IPS DF 4.7 (cell line): ENCODE results near the gene GPATCH4.
"Not testable (repeated sequence)": the region's sequence is repeated elsewhere in the genome, so short reads cannot be mapped to it uniquely, and the experiment has no call there.

ENCODE experiments used
- DNase-seq: peaks from one replicate; pipeline ENCODE4 v3.0.0-alpha.2; 2013; ENCODE audit warnings: low spot score; ENCODE audit errors: extremely low read depth

Gene GPATCH4

GRCh38 chr1:156627313-156627880 lies 26.1 kb upstream of the GPATCH4 start:
- DNase-seq = no peak

- DNase-seq = no peak
These were observed 24.8 kb upstream of the GPATCH4 start for GRCh38 chr1:156626079-156626438.

GRCh38 chr1:156625436-156626078 lies 24.3 kb upstream of the GPATCH4 start:
- no peak for DNase-seq

- no peak for DNase-seq
These were observed 23.6 kb upstream of the GPATCH4 start for GRCh38 chr1:156624814-156625435.

GRCh38 chr1:156623946-156624813 lies 22.9 kb upstream of the GPATCH4 start:
- DNase-seq = no peak

- DNase-seq = no peak
These were observed 21.5 kb upstream of the GPATCH4 start for GRCh38 chr1:156622581-156623297.

- no peak for DNase-seq
These were observed 18.3 kb upstream of the GPATCH4 start for GRCh38 chr1:156619582-156619955.

- DNase-seq = no peak
These were observed 17.7 kb upstream of the GPATCH4 start, which contains the start of gene HAPLN2 for GRCh38 chr1:156618853-156619581. HAPLN2 (plus strand) TSS chr1:156619415; CDS start chr1:156623491, 4,076 bp downstream.

GRCh38 chr1:156616463-156616862 lies 15.2 kb upstream of the GPATCH4 start:
- no peak for DNase-seq

- DNase-seq = no peak
These were observed 14.7 kb upstream of the GPATCH4 start for GRCh38 chr1:156615946-156616345.

- DNase-seq = no peak
These were observed 11.4 kb upstream of the GPATCH4 start for GRCh38 chr1:156612666-156613065.

GRCh38 chr1:156610072-156610471 lies 8.8 kb upstream of the GPATCH4 start:
- DNase-seq = not testable (repeated sequence)

GRCh38 chr1:156608981-156609380 lies 7.7 kb upstream of the GPATCH4 start:
- DNase-seq = no peak

GRCh38 chr1:156608036-156608674 lies 6.9 kb upstream of the GPATCH4 start:
- no peak for DNase-seq

GRCh38 chr1:156607344-156607743 lies 6.1 kb upstream of the GPATCH4 start:
- DNase-seq = not testable (repeated sequence)

- DNase-seq = no peak
These were observed 1.3 kb upstream of the GPATCH4 start for GRCh38 chr1:156602557-156602993.

- no peak for DNase-seq
These were observed 613 bp upstream of the GPATCH4 start for GRCh38 chr1:156601892-156602291.

- DNase-seq = no peak
These were observed 552 bp downstream of the GPATCH4 start for GRCh38 chr1:156600733-156601121.

GRCh38 chr1:156599811-156600210 lies 1.5 kb downstream of the GPATCH4 start:
- DNase-seq = no peak
